Keratinocyte (primary cell): ENCODE data around the gene REL. TPM values are rescaled to one million over a fixed set of nuclear protein-coding genes. Genes with fewer than 3 reads are reported as not detected.

Experiments used
- DNase-seq: peaks from one replicate; pipeline ENCODE4 v3.0.0-alpha.2; 2011; ENCODE audit warnings: low read depth, missing footprints, low spot score
- FAIRE-seq: peaks from 2 replicates; lab custom pipeline; 2011; peaks lifted over from hg19 to GRCh38; lab: Jason Lieb, UNC
- H2AFZ ChIP-seq: 2 replicates; pipeline ENCODE4 v1.6.0; 2012; ENCODE audit warnings: low read length, control low read depth, inconsistent platforms; ENCODE audit not compliant: control insufficient read depth
- H3K27ac ChIP-seq: 2 replicates; pipeline ENCODE4 v1.5.1; 2011; ENCODE audit warnings: low read length; ENCODE audit not compliant: control insufficient read depth, insufficient read depth
- H3K27me3 ChIP-seq: 3 replicates; pipeline ENCODE4 v1.6.0; 2011; ENCODE audit warnings: low read length; ENCODE audit not compliant: control insufficient read depth, insufficient read depth; ENCODE audit errors: extremely low read depth
- H3K36me3 ChIP-seq, 2 experiments: 2 replicates in 1 of 2; 3 replicates in 1 of 2; pipeline ENCODE4 v1.5.1; 2011; ENCODE audit warnings: low read length in 2 of 2, mild to moderate bottlenecking in 1 of 2; ENCODE audit not compliant: control insufficient read depth in 2 of 2, insufficient read depth in 2 of 2; ENCODE audit errors: extremely low read depth in 1 of 2
- H3K4me1 ChIP-seq: 3 replicates; pipeline ENCODE4 v1.5.1; 2011; ENCODE audit warnings: low read length; ENCODE audit not compliant: control insufficient read depth, insufficient read depth; ENCODE audit errors: extremely low read depth
- H3K4me2 ChIP-seq: 3 replicates; pipeline ENCODE4 v1.6.0; 2011; ENCODE audit warnings: low read depth, low read length; ENCODE audit not compliant: control insufficient read depth, insufficient read depth; ENCODE audit errors: extremely low read depth
- H3K4me3 ChIP-seq, 3 experiments: fragments of 200-600 bp in 1 of 3; sonication (generic) in 1 of 3; 2 replicates in 2 of 3; 3 replicates in 1 of 3; pipeline ENCODE4 v1.5.1; 2011 to 2016; ENCODE audit warnings: low read length in 3 of 3, mild to moderate bottlenecking in 3 of 3, control low read depth in 2 of 3, inconsistent platforms in 1 of 3, low read depth in 1 of 3, mixed read lengths in 1 of 3, mixed run types in 1 of 3, moderate library complexity in 1 of 3; ENCODE audit not compliant: control insufficient read depth in 2 of 3, insufficient read depth in 2 of 3; ENCODE audit errors: extremely low read depth in 1 of 3
- H3K79me2 ChIP-seq: 2 replicates; pipeline ENCODE4 v1.6.0; 2012; ENCODE audit warnings: low read length; ENCODE audit not compliant: control insufficient read depth, insufficient read depth
- H3K9ac ChIP-seq: 3 replicates; pipeline ENCODE4 v1.6.0; 2011; ENCODE audit warnings: low read length; ENCODE audit not compliant: control insufficient read depth, insufficient read depth; ENCODE audit errors: extremely low read depth
- H3K9me1 ChIP-seq: 3 replicates; pipeline ENCODE4 v1.6.0; 2011; ENCODE audit warnings: low read length; ENCODE audit not compliant: control insufficient read depth, insufficient read depth; ENCODE audit errors: extremely low read depth
- H3K9me3 ChIP-seq: 2 replicates; pipeline ENCODE4 v1.5.1; 2012; ENCODE audit warnings: low read depth, low read length; ENCODE audit not compliant: control insufficient read depth
- H4K20me1 ChIP-seq: 3 replicates; pipeline ENCODE4 v1.6.0; 2011; ENCODE audit warnings: low read length; ENCODE audit not compliant: control insufficient read depth, insufficient read depth; ENCODE audit errors: extremely low read depth
- CTCF ChIP-seq, 3 experiments: IDR thresholded peaks in 1 of 3; conservative IDR thresholded peaks in 1 of 3; optimal IDR thresholded peaks in 1 of 3; 2 replicates in 2 of 3; 3 replicates in 1 of 3; pipeline versions ENCODE3 to v1.5.1; 2011; ENCODE audit warnings: low read length in 3 of 3, mild to moderate bottlenecking in 3 of 3, moderate library complexity in 2 of 3, control low read depth in 1 of 3, inconsistent platforms in 1 of 3; ENCODE audit not compliant: insufficient read depth in 2 of 3; ENCODE audit errors: extremely low read depth in 1 of 3
- EZH2 ChIP-seq: IDR thresholded peaks from one replicate; pipeline ENCODE4 v1.6.1; 2012; ENCODE audit warnings: inconsistent platforms, mild to moderate bottlenecking, low read length, moderate library complexity
- dilution Hi-C: fragments of 300-500 bp; cut with MboI; formaldehyde crosslinking; loops from one replicate; pipeline ENCODE4 v1.7.0; 2020; ENCODE audit warnings: low sequenced_read_pairs; ENCODE audit not compliant: extremely low pct_ligation_motif_present
- polyA plus RNA-seq, 5 experiments: library from polyadenylated mRNA; depleted of rRNA in 3 of 5; stranded (reverse) in 3 of 5; stranded (forward) in 1 of 5; unstranded in 1 of 5; fragments of >200 nt; gene quantifications; 1 replicate in 1 of 5; 2 replicates in 3 of 5; 3 replicates in 1 of 5; pipeline versions ENCODE4 v1.2.1 to v1.2.3, GENCODE V29; 2011 to 2012; ENCODE audit warnings: missing spikeins in 2 of 5, low read depth in 1 of 5, low replicate concordance in 1 of 5

REL gene
- polyA plus RNA-seq, 1 donor (not counting 4 experiments of a cell fraction or from before 2014, with no cell fraction given): 9.0 TPM

DNA sequence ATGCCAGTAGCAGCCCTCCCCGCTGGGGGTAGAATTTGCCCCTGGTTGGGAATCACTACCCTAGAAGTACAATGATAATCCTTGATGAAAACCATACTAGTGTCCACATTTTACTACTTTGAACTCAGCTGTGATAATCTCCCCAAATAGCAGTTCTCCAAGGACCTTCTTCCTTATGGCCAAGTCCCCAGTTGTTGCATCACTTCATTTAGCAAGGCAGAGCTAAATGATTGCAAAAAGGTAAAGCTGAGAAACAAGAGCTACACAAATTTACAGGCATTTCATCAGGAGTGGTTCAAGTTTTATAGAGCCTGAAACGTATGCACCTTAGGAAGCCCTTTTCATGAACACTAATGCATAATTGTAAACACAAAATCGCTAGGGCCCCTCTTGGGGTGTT lies 44.9 kb upstream of the REL start:
- FAIRE-seq (no peak), DNase-seq (no peak)
- H3K27me3 ChIP-seq: no peaks in the 10 kb centered on the region
- no peaks in the 10 kb centered on the region for H3K9me3 ChIP-seq
- no peaks in the 10 kb centered on the region for H3K79me2 ChIP-seq
- H2AFZ ChIP-seq: no peak overlapping the region
- no peak overlapping the region for H3K4me3 ChIP-seq
- no peaks in the 10 kb centered on the region for H3K9me1 ChIP-seq
- peaks cover 3% of the 10 kb centered on the region for H3K4me1 ChIP-seq
- H3K9ac ChIP-seq: no peak overlapping the region
- no peak overlapping the region for H3K27ac ChIP-seq
- no peaks in the 10 kb centered on the region for H4K20me1 ChIP-seq
- no peaks in the 10 kb centered on the region for H3K36me3 ChIP-seq
- dilution Hi-C loops: no loop called here
- no peak overlapping the region for H3K4me2 ChIP-seq
- no peak for TF ChIP-seq EZH2
- no peak for TF ChIP-seq CTCF (optimal IDR thresholded peaks at IDR 0.05 in 1 of 3, IDR thresholded peaks at IDR 0.05 in 1 of 3, conservative IDR thresholded peaks at IDR 0.05 in 1 of 3; ENCODE audit: extremely low read depth in 1 of 3, insufficient read depth in 2 of 3, low read length in 3 of 3)

- Histone ChIP-seq H3K27ac (no peak overlapping the region), H3K27me3 (no peaks in the 10 kb centered on the region), H3K36me3 (no peaks in the 10 kb centered on the region), H3K9me1 (no peaks in the 10 kb centered on the region), H4K20me1 (no peaks in the 10 kb centered on the region), H2AFZ (no peak overlapping the region), H3K4me1 (no peaks in the 10 kb centered on the region), H3K9ac (no peak overlapping the region), H3K4me3 (no peak overlapping the region), H3K9me3 (no peaks in the 10 kb centered on the region), H3K4me2 (no peak overlapping the region), H3K79me2 (no peaks in the 10 kb centered on the region)
- FAIRE-seq (no peak), DNase-seq (no peak)
- TF ChIP-seq EZH2 (no peak), CTCF (optimal IDR thresholded peaks at IDR 0.05 in 1 of 3, IDR thresholded peaks at IDR 0.05 in 1 of 3, conservative IDR thresholded peaks at IDR 0.05 in 1 of 3; ENCODE audit: extremely low read depth in 1 of 3, insufficient read depth in 2 of 3, low read length in 3 of 3) (no peak)
- dilution Hi-C loops: no loop called here
Measured at GRCh38 chr2:60837123-60837522, 44.3 kb upstream of the REL start.
